Measurements from ENCODE around the gene LIN37. TPM values are rescaled to one million over a fixed set of nuclear protein-coding genes. Genes with fewer than 3 reads are reported as not detected.
A peak's percentile ranks its signal among the peaks of the same experiment; 100 is the strongest.

Gene LIN37
- total RNA-seq, 1 experiment from 2014 or later: 13.8 TPM

- no peak for DNase-seq (ENCODE audit: low spot score)
These were observed 26.1 kb downstream of the LIN37 start for GRCh38 chr19:35774274-35775045.

- no peak for DNase-seq (ENCODE audit: low spot score)
These were observed 26.6 kb downstream of the LIN37 start for GRCh38 chr19:35775046-35775297.

- DNase-seq (ENCODE audit: low spot score): peak; percentile 100
These were observed 27.1 kb downstream of the LIN37 start, which contains the start of gene ARHGAP33 for GRCh38 chr19:35775298-35776101. Gene ARHGAP33 (plus strand): TSS chr19:35775564. CDS start chr19:35775659, 95 bp downstream.

GRCh38 chr19:35776102-35776788, 27.9 kb downstream of the LIN37 start:
- no peak for DNase-seq (ENCODE audit: low spot score)

GRCh38 chr19:35777086-35777841, 28.9 kb downstream of the LIN37 start:
- no peak for DNase-seq (ENCODE audit: low spot score)

GRCh38 chr19:35777961-35778360, 29.6 kb downstream of the LIN37 start:
- no peak for DNase-seq (ENCODE audit: low spot score)

- no peak for DNase-seq (ENCODE audit: low spot score)
These were observed 30.7 kb downstream of the LIN37 start for GRCh38 chr19:35779033-35779432.

GRCh38 chr19:35780058-35780457, 31.7 kb downstream of the LIN37 start:
- no peak for DNase-seq (ENCODE audit: low spot score)

- DNase-seq (ENCODE audit: low spot score): no peak
These were observed 32.3 kb downstream of the LIN37 start for GRCh38 chr19:35780717-35781116.

GRCh38 chr19:35781650-35782049, 33.3 kb downstream of the LIN37 start:
- no peak for DNase-seq (ENCODE audit: low spot score)

- DNase-seq (ENCODE audit: low spot score): no peak
These were observed 34.2 kb downstream of the LIN37 start for GRCh38 chr19:35782589-35782988.

- no peak for DNase-seq (ENCODE audit: low spot score)
These were observed 35.4 kb downstream of the LIN37 start for GRCh38 chr19:35783469-35784434.

- no peak for DNase-seq (ENCODE audit: low spot score)
These were observed 36.3 kb downstream of the LIN37 start for GRCh38 chr19:35784503-35785338.

GRCh38 chr19:35785339-35785627, 36.9 kb downstream of the LIN37 start:
- no peak for DNase-seq (ENCODE audit: low spot score)

GRCh38 chr19:35786299-35787160, 38.2 kb downstream of the LIN37 start:
- no peak for DNase-seq (ENCODE audit: low spot score)

GRCh38 chr19:35787227-35787799, 38.9 kb downstream of the LIN37 start:
- no peak for DNase-seq (ENCODE audit: low spot score)

- no peak for DNase-seq (ENCODE audit: low spot score)
These were observed 40.0 kb downstream of the LIN37 start for GRCh38 chr19:35788205-35788960.
